GM12878 (cell line): Measurements from ENCODE around the gene SLC25A33. TPM values are rescaled to one million over a fixed set of nuclear protein-coding genes. Genes with fewer than 3 reads are reported as not detected.

ENCODE experiments used
- ATAC-seq: fragments of 200-7000 bp; cut with Tn5 transposase; 3 replicates; pipeline ENCODE4 v1.9.1; 2020; ENCODE audit warnings: mild to moderate bottlenecking, moderate library complexity
- BruUV-seq: library from RNA; stranded (reverse); fragments of 400-500 nt; replicated peaks from 2 replicates; lab custom pipeline; 2021; lab: Mats Ljungman, UMichigan
- CTCF ChIA-PET: fragments of 300-600 bp; sonication (Branson Sonifier 250); formaldehyde crosslinking; extraction: SDS; loops from one replicate; lab custom pipeline; 2021; ENCODE audit warnings: inconsistent platforms; lab: Yijun Ruan, JAX
- POLR2A ChIA-PET: fragments of 350-600 bp; formaldehyde crosslinking; extraction: SDS; loops from one replicate; lab custom pipeline; 2021; ENCODE audit warnings: inconsistent platforms; lab: Charles Lee
- RAD21 ChIA-PET: fragments of 300-600 bp; sonication (Branson Sonifier 250); formaldehyde crosslinking; loops from one replicate; lab custom pipeline; 2023; ENCODE audit warnings: antibody characterized with exemption; ENCODE audit not compliant: unreplicated experiment; lab: Charles Lee
- SMC1A ChIA-PET: fragments of 300-600 bp; sonication (Branson Sonifier 250); formaldehyde crosslinking; loops from one replicate; lab custom pipeline; 2023; ENCODE audit not compliant: unreplicated experiment, uncharacterized antibody; lab: Charles Lee
- DNase-seq: peaks from one replicate; pipeline ENCODE4 v3.0.0-alpha.2; 2011; ENCODE audit warnings: low read depth, low spot score
- FAIRE-seq: peaks from 3 replicates; lab custom pipeline; 2011; peaks lifted over from hg19 to GRCh38; lab: Jason Lieb, UNC
- H2AFZ ChIP-seq: 2 replicates; pipeline ENCODE4 v1.6.0; 2011; ENCODE audit warnings: low read depth, low read length, control low read depth; ENCODE audit not compliant: control insufficient read depth
- H3K27ac ChIP-seq: 2 replicates; pipeline ENCODE4 v1.5.1; 2011; ENCODE audit warnings: control low read depth; ENCODE audit not compliant: control insufficient read depth, insufficient read depth
- H3K27me3 ChIP-seq, 2 experiments: replicated peaks in 1 of 2; 2 replicates each; pipeline versions ENCODE4 v1.6.0 to v1.6.1; 2011; ENCODE audit warnings: low read length in 1 of 2; ENCODE audit not compliant: control insufficient read depth in 2 of 2, insufficient read depth in 2 of 2
- H3K36me3 ChIP-seq, 2 experiments: 2 replicates each; pipeline ENCODE4 v1.5.1; 2011; ENCODE audit warnings: low read length in 1 of 2; ENCODE audit not compliant: control insufficient read depth in 2 of 2, insufficient read depth in 2 of 2
- H3K4me1 ChIP-seq: 2 replicates; pipeline ENCODE4 v1.6.1; 2011; ENCODE audit warnings: mild to moderate bottlenecking, low read length, moderate library complexity, mixed read lengths; ENCODE audit not compliant: control insufficient read depth, insufficient read depth
- H3K4me2 ChIP-seq: 2 replicates; pipeline ENCODE4 v1.6.0; 2011; ENCODE audit warnings: control low read depth; ENCODE audit not compliant: control insufficient read depth, insufficient read depth
- H3K4me3 ChIP-seq: fragments of 200-600 bp; sonication (generic); 2 replicates; pipeline ENCODE4 v1.5.1; 2016
- H3K79me2 ChIP-seq: 2 replicates; pipeline ENCODE4 v1.6.0; 2011; ENCODE audit warnings: low read length; ENCODE audit not compliant: control insufficient read depth, insufficient read depth
- H3K9ac ChIP-seq: 2 replicates; pipeline ENCODE4 v1.8.0; 2011; ENCODE audit warnings: low read length, control low read depth, mixed read lengths; ENCODE audit not compliant: control insufficient read depth, insufficient read depth
- H3K9me3 ChIP-seq: replicated peaks from 3 replicates; pipeline ENCODE4 v1.5.1; 2011; ENCODE audit warnings: mild to moderate bottlenecking, low read length; ENCODE audit not compliant: control insufficient read depth, insufficient read depth
- H4K20me1 ChIP-seq: 2 replicates; pipeline ENCODE4 v1.6.0; 2011; ENCODE audit not compliant: control insufficient read depth, insufficient read depth
- ATF3 ChIP-seq: IDR thresholded peaks from 2 replicates; pipeline ENCODE4 v1.6.1; 2011; ENCODE audit warnings: low read depth, mild to moderate bottlenecking, low read length, moderate library complexity, borderline replicate concordance; ENCODE audit errors: extremely low read depth
- IKZF1 ChIP-seq: fragments of 450-650 bp; conservative IDR thresholded peaks from 2 replicates; pipeline ENCODE4 v1.6.1; 2017; ENCODE audit warnings: antibody characterized with exemption, mild to moderate bottlenecking
- IRF4 ChIP-seq: IDR thresholded peaks from 2 replicates; pipeline ENCODE4 v1.6.1; 2011; ENCODE audit warnings: low read depth, low read length
- MLLT1 ChIP-seq: fragments of 450-650 bp; IDR thresholded peaks from 2 replicates; pipeline ENCODE4 v1.6.1; 2016; ENCODE audit warnings: mild to moderate bottlenecking
- NR2F1 ChIP-seq: fragments of 450-650 bp; conservative IDR thresholded peaks from 2 replicates; pipeline ENCODE4 v1.6.1; 2017; ENCODE audit warnings: mild to moderate bottlenecking
- PBX3 ChIP-seq: IDR thresholded peaks from 2 replicates; pipeline ENCODE4 v1.6.1; 2011; ENCODE audit warnings: mild to moderate bottlenecking, low read depth, low read length, moderate library complexity; ENCODE audit not compliant: insufficient replicate concordance
- POLR2A ChIP-seq: IDR thresholded peaks from 2 replicates; pipeline ENCODE4 v1.6.1; 2011; ENCODE audit warnings: low read depth, mild to moderate bottlenecking, low read length
- SREBF1 ChIP-seq: IDR thresholded peaks from 2 replicates; pipeline ENCODE4 v1.6.1; 2012; ENCODE audit warnings: mild to moderate bottlenecking, low read length
- TBL1XR1 ChIP-seq: IDR thresholded peaks from 2 replicates; pipeline ENCODE4 v1.6.1; 2012; ENCODE audit warnings: low read depth, low read length, improper control_type of control experiment
- ZNF592 ChIP-seq: fragments of 450-650 bp; IDR thresholded peaks from 2 replicates; pipeline ENCODE4 v1.6.1; 2017; ENCODE audit warnings: mild to moderate bottlenecking, moderate library complexity
- WGBS: methylation state at CpG from one replicate; pipeline ENCODE4 v1.1.6; 2016; ENCODE audit warnings: low lambda C conversion rate; ENCODE audit not compliant: insufficient replicate concordance, insufficient coverage; ENCODE audit errors: missing lambda C conversion rate; 5-methylcytosine and 5-hydroxymethylcytosine counted together
- in situ Hi-C: fragments of 300-500 bp; cut with MboI; formaldehyde crosslinking; loops from 9 replicates; pipeline ENCODE4 v1.14.3; 2018; ENCODE audit warnings: mixed read lengths
- intact Hi-C: fragments of 100-400 bp; cut with micrococcal nuclease; formaldehyde crosslinking; loops from one replicate; pipeline ENCODE4 v1.14.2; 2022; ENCODE audit not compliant: unreplicated experiment
- polyA plus RNA-seq, 11 experiments: library from polyadenylated mRNA; depleted of rRNA in 4 of 11; unstranded in 6 of 11; stranded (reverse) in 5 of 11; fragments of >200 nt; fragmentation: Nextera tagmentation in 4 of 11; fragmentation: Illumina TruSeq in 1 of 11; extraction: Ambion mirVana in 4 of 11; extraction: Trizol in 1 of 11; gene quantifications; 1 replicate in 1 of 11; 2 replicates in 10 of 11; pipeline versions ENCODE4 v1.2.1 to v1.2.3, GENCODE V29; 2011 to 2016; ENCODE audit warnings: inconsistent platforms in 2 of 11, missing spikeins in 2 of 11, low read depth in 1 of 11
- total RNA-seq, 4 experiments: library from RNA; depleted of rRNA in 3 of 4; stranded (reverse); fragments of >200 nt in 3 of 4; fragmentation: Illumina TruSeq in 1 of 4; extraction: Trizol in 1 of 4; gene quantifications; 2 replicates each; pipeline versions ENCODE4 v1.2.1 to v1.2.3, GENCODE V29; 2013 to 2021

The SLC25A33 gene
- total and polyA plus RNA-seq, 10 of the 15 experiments (the other 5 are each of a cell fraction or from before 2014, with no cell fraction given), result 1.7 to 11.2 (median 8.4) TPM

GRCh38 chr1:9612871-9613624 is 73.8 kb downstream of the SLC25A33 start (continued):
- TF ChIP-seq ATF3 (no peak), IKZF1 (no peak), IRF4 (no peak)

- WGBS, result 88% methylated on average over 14 of the region's 17 CpGs
- RAD21 ChIA-PET, result interaction anchor here (1.3 to 5.1 kb wide), 2 partner anchors 14 to 168 kb away, joined by 3 to 51 read pairs; no protein-coding TSS in a partner anchor
- no peak for TF ChIP-seq MLLT1
- TF ChIP-seq SREBF1, result no peak
- no peak for TF ChIP-seq TBL1XR1
- TF ChIP-seq POLR2A, result no peak
- no peak for TF ChIP-seq PBX3
- no peak for TF ChIP-seq ZNF592
- no peak for TF ChIP-seq NR2F1
These were observed 74.5 kb downstream of the SLC25A33 start for GRCh38 chr1:9613625-9614299.

More at GRCh38 chr1:9613625-9614299, 74.5 kb downstream of the SLC25A33 start:
- in situ Hi-C loops (no loop called here), intact Hi-C loops (no loop called here)
- H3K9ac ChIP-seq, result no peak overlapping the region
- no peaks in the 10 kb centered on the region for H3K4me1 ChIP-seq
- H3K27ac ChIP-seq, result no peak overlapping the region
- ChIA-PET POLR2A (no interaction called here), SMC1A (interaction anchor here (0.6 to 2.8 kb wide), 2 partner anchors 168 to 254 kb away, joined by 3 to 9 read pairs; no protein-coding TSS in a partner anchor), CTCF (interaction anchor here (2.3 to 4.7 kb wide), 4 partner anchors 12 to 251 kb away, joined by 12 to 42 read pairs (median 24); no protein-coding TSS in a partner anchor)
- no peak overlapping the region for H2AFZ ChIP-seq
- H3K4me2 ChIP-seq, result no peak overlapping the region
- H3K9me3 ChIP-seq, result no peaks in the 10 kb centered on the region
- peaks cover 3 to 13% of the 10 kb centered on the region in 2 experiments; a peak in 3 of 4 replicates for H3K36me3 ChIP-seq
- no peak for ATAC-seq
- no peaks in the 10 kb centered on the region for H4K20me1 ChIP-seq
- no TSS peak for BruUV-seq
- H3K4me3 ChIP-seq, result no peak overlapping the region
- no peak for DNase-seq
- no peaks in the 10 kb centered on the region for H3K27me3 ChIP-seq
- no peak for FAIRE-seq
- H3K79me2 ChIP-seq, result no peaks in the 10 kb centered on the region
